Activated B cell treated with CpG ODN at 0.5 μM for 24 hours (primary cell): ENCODE data around the gene NAP1L4. TPM values are rescaled to one million over a fixed set of nuclear protein-coding genes. Genes with fewer than 3 reads are reported as not detected.

Experiments used
- ATAC-seq: fragments of 200-7000 bp; cut with Tn5 transposase; one replicate; pipeline ENCODE4 v1.10.0; 2021; ENCODE audit warnings: low read depth, mild to moderate bottlenecking, moderate library complexity
- CTCF ChIA-PET: fragments of 350-600 bp; sonication (Branson Sonifier 250); formaldehyde crosslinking; loops from one replicate; lab custom pipeline; 2021; ENCODE audit warnings: antibody characterized with exemption; lab: Charles Lee
- POLR2A ChIA-PET: fragments of 350-600 bp; sonication (Branson Sonifier 250); formaldehyde crosslinking; loops from one replicate; lab custom pipeline; 2021; ENCODE audit warnings: antibody characterized with exemption; lab: Charles Lee
- DNase-seq: peaks from one replicate; pipeline ENCODE4 v3.0.0; 2022
- H3K27ac Mint-ChIP-seq: one replicate; pipeline ENCODE4 v1.8.0; 2020; ENCODE audit warnings: mixed read lengths
- H3K27me3 Mint-ChIP-seq: one replicate; pipeline ENCODE4 v1.8.0; 2021; ENCODE audit warnings: mixed read lengths
- H3K36me3 Mint-ChIP-seq: one replicate; pipeline ENCODE4 v1.8.0; 2021; ENCODE audit warnings: low read depth, mixed read lengths
- H3K4me1 Mint-ChIP-seq: one replicate; pipeline ENCODE4 v1.8.0; 2021; ENCODE audit warnings: mixed read lengths
- H3K4me3 Mint-ChIP-seq: one replicate; pipeline ENCODE4 v1.8.0; 2020; ENCODE audit warnings: mild to moderate bottlenecking, mixed read lengths
- H3K9me3 Mint-ChIP-seq: one replicate; pipeline ENCODE4 v1.8.0; 2020; ENCODE audit warnings: mixed read lengths
- intact Hi-C: fragments of 100-400 bp; cut with micrococcal nuclease; formaldehyde crosslinking; loops from one replicate; pipeline ENCODE4 v1.15.1; 2024
- total RNA-seq: library from RNA; stranded (reverse); gene quantifications from 2 replicates; pipeline ENCODE4 v1.2.3, GENCODE V29; 2022
- TF ChIP-seq, protein P1 (sequence below): fragments of 200-600 bp; IDR thresholded peaks from one replicate; pipeline ENCODE4 v1.8.0; 2022; ENCODE audit warnings: antibody characterized with exemption, mild to moderate bottlenecking

Gene NAP1L4
- total RNA-seq, 1 donor from 2014 or later, result 115 TPM

- Mint-ChIP-seq H3K27me3 (no peaks in the 10 kb centered on the region), H3K36me3 (peaks cover 93% of the 10 kb centered on the region), H3K27ac (no peak overlapping the region), H3K4me3 (no peak overlapping the region), H3K4me1 (peaks cover 3% of the 10 kb centered on the region), H3K9me3 (no peaks in the 10 kb centered on the region)
- no peak for ATAC-seq
- ChIA-PET CTCF (no interaction called here), POLR2A (no interaction called here)
- intact Hi-C loops, result no loop called here
- no peak for DNase-seq
- TF ChIP-seq, protein P1, sequence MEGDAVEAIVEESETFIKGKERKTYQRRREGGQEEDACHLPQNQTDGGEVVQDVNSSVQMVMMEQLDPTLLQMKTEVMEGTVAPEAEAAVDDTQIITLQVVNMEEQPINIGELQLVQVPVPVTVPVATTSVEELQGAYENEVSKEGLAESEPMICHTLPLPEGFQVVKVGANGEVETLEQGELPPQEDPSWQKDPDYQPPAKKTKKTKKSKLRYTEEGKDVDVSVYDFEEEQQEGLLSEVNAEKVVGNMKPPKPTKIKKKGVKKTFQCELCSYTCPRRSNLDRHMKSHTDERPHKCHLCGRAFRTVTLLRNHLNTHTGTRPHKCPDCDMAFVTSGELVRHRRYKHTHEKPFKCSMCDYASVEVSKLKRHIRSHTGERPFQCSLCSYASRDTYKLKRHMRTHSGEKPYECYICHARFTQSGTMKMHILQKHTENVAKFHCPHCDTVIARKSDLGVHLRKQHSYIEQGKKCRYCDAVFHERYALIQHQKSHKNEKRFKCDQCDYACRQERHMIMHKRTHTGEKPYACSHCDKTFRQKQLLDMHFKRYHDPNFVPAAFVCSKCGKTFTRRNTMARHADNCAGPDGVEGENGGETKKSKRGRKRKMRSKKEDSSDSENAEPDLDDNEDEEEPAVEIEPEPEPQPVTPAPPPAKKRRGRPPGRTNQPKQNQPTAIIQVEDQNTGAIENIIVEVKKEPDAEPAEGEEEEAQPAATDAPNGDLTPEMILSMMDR, result no peak
Observed at GRCh38 chr11:2958251-2958650, 33.9 kb downstream of the NAP1L4 start.

GRCh38 chr11:2955906-2956476 lies 36.1 kb downstream of the NAP1L4 start:
- Mint-ChIP-seq H3K27me3 (no peaks in the 10 kb centered on the region), H3K36me3 (peaks cover 96% of the 10 kb centered on the region), H3K27ac (no peak overlapping the region), H3K4me1 (peaks cover under 1% of the 10 kb centered on the region), H3K9me3 (no peaks in the 10 kb centered on the region), H3K4me3 (no peak overlapping the region)
- ATAC-seq (no peak), DNase-seq (no peak)
- intact Hi-C loops, result no loop called here
- TF ChIP-seq, protein P1, result no peak
- CTCF ChIA-PET, result interaction anchor here (1.2 kb wide), 2 partner anchors 63 to 423 kb away, joined by 3 read pairs; no protein-coding TSS in a partner anchor
- POLR2A ChIA-PET, result no interaction called here

GRCh38 chr11:2954263-2954662 lies 37.9 kb downstream of the NAP1L4 start:
- H3K4me1 Mint-ChIP-seq, result no peaks in the 10 kb centered on the region
- no peaks in the 10 kb centered on the region for H3K9me3 Mint-ChIP-seq
- peaks cover 95% of the 10 kb centered on the region for H3K36me3 Mint-ChIP-seq
- H3K27ac Mint-ChIP-seq, result no peak overlapping the region
- ATAC-seq (no peak), DNase-seq (no peak)
- intact Hi-C loops, result no loop called here
- TF ChIP-seq, protein P1, result no peak
- CTCF ChIA-PET, result no interaction called here
- no peaks in the 10 kb centered on the region for H3K27me3 Mint-ChIP-seq
- POLR2A ChIA-PET, result no interaction called here
- no peak overlapping the region for H3K4me3 Mint-ChIP-seq

DNA sequence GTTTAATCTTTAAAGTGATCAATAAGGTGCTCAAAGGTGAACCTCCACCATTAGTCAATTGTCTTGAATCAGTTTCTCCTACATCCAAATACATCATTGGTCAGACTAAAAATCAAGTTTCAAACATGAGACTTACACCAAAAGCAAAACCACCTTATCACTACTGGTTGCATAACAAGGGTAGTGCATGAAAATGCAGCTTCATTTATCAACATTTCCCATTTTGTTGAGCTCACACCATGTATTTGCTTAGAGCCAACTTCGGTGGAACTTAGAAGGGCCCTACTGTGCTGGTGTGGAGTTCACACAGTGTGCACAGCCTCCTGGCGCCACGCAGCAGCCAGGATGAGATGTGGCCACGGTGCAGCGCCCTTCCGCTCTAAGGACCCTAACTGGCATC lies 39.8 kb downstream of the NAP1L4 start:
- H3K4me1 Mint-ChIP-seq, result no peaks in the 10 kb centered on the region
- ATAC-seq, result no peak
- CTCF ChIA-PET, result no interaction called here

DNA sequence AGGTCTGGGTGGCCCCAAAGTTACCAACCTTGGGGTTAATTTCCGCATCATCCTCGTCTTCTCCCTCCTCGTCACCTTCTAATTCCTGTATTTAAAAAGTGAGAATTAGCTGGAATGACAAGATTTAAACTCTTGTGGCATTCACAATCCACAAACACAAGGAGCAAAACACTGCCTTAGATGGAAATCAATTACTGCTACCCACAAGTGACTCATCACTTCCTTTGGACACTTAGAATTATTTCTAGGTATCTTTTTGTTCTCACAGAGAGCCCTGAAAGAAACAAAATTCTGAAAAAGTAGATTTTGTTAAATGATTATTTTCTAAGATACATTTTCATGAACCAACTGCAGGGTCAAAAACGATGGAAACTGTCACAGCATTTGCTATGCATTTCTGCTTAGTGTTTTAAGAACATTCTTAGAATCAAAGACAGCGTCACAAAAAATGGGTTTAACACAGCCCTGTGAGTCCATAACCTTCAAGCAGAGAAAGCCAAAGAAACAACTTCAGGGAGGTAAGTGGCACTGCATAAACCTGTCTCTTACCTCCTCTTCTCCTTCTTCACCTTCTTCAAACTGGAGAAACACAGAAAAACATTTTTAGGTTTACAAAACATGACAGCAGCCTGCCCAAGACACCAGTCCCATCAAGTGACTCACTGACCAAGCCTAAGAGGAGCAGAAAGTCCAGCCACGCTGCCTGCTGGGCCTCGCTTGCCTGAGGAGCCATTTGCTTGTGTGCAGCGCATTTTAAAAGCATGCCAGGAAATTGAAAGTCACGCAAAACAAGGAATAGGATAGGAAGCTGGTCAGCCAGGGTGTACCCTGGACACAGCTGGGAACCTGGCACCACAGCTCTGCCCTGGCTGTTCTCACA lies 40.7 kb downstream of the NAP1L4 start:
- ChIA-PET CTCF (no interaction called here), POLR2A (no interaction called here)
- TF ChIP-seq, protein P1, result no peak
- Mint-ChIP-seq H3K27me3 (no peaks in the 10 kb centered on the region), H3K36me3 (peaks cover 97% of the 10 kb centered on the region), H3K4me1 (no peaks in the 10 kb centered on the region), H3K9me3 (no peaks in the 10 kb centered on the region), H3K4me3 (no peak overlapping the region), H3K27ac (no peak overlapping the region)
- no peak for DNase-seq
- no peak for ATAC-seq
- intact Hi-C loops, result no loop called here

More for the DNA sequence above, 39.8 kb downstream of the NAP1L4 start:
- H3K9me3 Mint-ChIP-seq, result no peaks in the 10 kb centered on the region
- H3K27me3 Mint-ChIP-seq, result no peaks in the 10 kb centered on the region
- H3K36me3 Mint-ChIP-seq, result peaks cover 97% of the 10 kb centered on the region
- no peak for DNase-seq
- no peak overlapping the region for H3K4me3 Mint-ChIP-seq
- TF ChIP-seq, protein P1, result no peak
- H3K27ac Mint-ChIP-seq, result no peak overlapping the region
- POLR2A ChIA-PET, result no interaction called here
- intact Hi-C loops, result no loop called here
